WI38 (cell line): ENCODE measurements around the gene CDKAL1.

Experiments
- H3K4me3 ChIP-seq: 2 replicates; pipeline ENCODE4 v1.5.1; 2011; ENCODE audit warnings: low read depth, mild to moderate bottlenecking, control low read depth, low read length
- CTCF ChIP-seq: IDR thresholded peaks from 2 replicates; pipeline ENCODE4 v1.5.1; 2012; ENCODE audit warnings: low read depth, mild to moderate bottlenecking, control low read depth, low read length

The CDKAL1 gene

GRCh38 chr6:21099338-21100314 is 565.4 kb downstream of the CDKAL1 start:
- TF ChIP-seq CTCF, result no peak

GRCh38 chr6:21100991-21101390 is 566.7 kb downstream of the CDKAL1 start:
- H3K4me3 ChIP-seq, result no peak overlapping the region
- no peak for TF ChIP-seq CTCF

More at GRCh38 chr6:21099338-21100314, 565.4 kb downstream of the CDKAL1 start:
- no peak overlapping the region for H3K4me3 ChIP-seq

- no peak overlapping the region for H3K4me3 ChIP-seq
- TF ChIP-seq CTCF, result no peak
Observed at GRCh38 chr6:21101694-21102093, 567.4 kb downstream of the CDKAL1 start.

- TF ChIP-seq CTCF, result no peak
- no peak overlapping the region for H3K4me3 ChIP-seq
Observed at GRCh38 chr6:21102201-21102600, 567.9 kb downstream of the CDKAL1 start.

GRCh38 chr6:21102624-21103023 is 568.4 kb downstream of the CDKAL1 start:
- TF ChIP-seq CTCF, result no peak
- H3K4me3 ChIP-seq, result no peak overlapping the region

- H3K4me3 ChIP-seq, result no peak overlapping the region
- no peak for TF ChIP-seq CTCF
Observed at GRCh38 chr6:21103626-21104224, 569.5 kb downstream of the CDKAL1 start.

GRCh38 chr6:21104288-21104687 is 570.0 kb downstream of the CDKAL1 start:
- no peak overlapping the region for H3K4me3 ChIP-seq
- no peak for TF ChIP-seq CTCF
